NOMO-1 treated with dmso at 0.1 percent for 144 hours (cell line): ENCODE results near the gene FNDC3B.

ENCODE experiments used
- DNase-seq: peaks from one replicate; lab custom pipeline; 2025; ENCODE audit not compliant: unreplicated experiment; lab: John Stamatoyannopoulos, UW

Gene FNDC3B

DNA sequence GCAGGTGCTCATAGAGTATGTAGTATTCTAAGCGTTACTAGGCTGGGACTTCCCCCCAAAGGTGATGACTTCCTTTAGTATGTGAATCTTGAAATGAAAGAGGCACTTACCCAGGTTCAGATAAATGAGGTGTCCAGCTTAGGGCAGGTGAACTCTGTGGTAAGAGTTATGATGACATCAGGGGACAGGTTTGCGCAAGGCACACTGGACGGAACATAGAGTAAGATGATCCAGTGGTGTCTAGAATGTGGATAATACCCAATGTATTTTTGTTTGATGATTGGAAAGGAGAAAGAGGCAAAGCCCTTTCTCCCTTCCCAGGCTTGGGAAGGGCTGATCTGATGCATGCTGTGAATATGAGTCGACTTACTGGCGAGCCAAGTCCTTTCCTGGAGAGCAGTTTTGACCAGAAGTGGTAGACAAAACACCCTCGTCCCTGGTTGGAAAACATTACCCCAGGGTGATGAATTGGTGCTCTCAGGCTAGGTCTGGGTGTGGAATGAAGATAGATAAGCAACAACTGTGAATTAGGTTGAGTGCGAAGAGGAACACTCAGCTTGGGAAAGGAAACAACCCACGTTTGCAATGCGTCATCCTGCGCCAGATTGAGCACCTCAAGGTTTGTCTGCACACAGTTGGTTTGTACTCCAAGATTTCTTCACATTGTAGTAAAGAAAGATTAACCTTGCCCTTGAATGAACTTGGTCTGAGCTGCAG is 284.7 kb downstream of the FNDC3B start:
- no peak for DNase-seq

DNA sequence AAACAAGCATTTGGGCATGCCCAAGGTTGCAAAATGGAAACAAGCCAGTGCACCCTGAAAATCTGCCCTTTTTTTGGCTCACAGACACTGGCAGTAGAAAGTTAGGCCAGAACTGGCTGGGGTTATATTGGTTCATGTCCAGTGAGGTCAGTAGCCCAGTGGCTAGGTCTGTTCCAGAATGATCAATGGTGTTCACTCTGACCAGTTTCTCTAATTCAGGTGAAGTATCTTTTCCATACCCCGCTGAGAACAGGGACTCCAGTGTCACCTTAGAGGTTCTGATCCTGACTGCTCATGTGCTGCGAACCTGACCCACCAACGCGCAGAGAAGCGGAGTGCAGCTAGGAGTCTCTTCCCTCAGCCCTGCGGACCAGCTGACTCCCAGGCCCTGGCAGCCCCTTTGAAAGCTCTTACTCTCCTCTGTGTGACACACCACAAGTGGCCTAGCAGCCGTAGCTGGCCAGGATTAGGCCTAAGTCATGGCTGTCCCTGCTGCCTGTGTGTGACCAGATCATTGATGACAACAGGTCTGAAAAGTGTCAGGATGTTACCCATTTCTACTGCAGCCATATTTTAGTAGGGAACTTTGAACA is 285.3 kb downstream of the FNDC3B start:
- DNase-seq: no peak

DNA sequence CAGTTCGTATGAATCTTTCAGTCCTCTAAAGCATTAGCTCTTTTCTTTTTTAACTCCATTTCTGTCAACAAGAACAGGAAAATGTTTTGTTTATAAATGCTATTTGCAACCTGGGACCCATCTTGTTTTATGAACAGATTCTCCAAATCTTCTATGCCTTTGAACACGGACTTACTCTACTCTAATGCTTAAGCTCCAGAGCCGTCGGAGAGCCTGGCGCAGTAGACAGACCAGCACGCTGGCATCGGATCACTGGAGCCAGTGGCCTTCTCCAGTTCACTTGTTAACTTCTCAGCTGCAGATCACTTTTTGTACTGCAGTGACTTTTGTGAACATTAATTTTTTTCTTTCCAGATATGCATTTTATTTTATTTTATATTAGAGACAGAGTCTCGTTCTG is 286.1 kb downstream of the FNDC3B start:
- DNase-seq: no peak

DNA sequence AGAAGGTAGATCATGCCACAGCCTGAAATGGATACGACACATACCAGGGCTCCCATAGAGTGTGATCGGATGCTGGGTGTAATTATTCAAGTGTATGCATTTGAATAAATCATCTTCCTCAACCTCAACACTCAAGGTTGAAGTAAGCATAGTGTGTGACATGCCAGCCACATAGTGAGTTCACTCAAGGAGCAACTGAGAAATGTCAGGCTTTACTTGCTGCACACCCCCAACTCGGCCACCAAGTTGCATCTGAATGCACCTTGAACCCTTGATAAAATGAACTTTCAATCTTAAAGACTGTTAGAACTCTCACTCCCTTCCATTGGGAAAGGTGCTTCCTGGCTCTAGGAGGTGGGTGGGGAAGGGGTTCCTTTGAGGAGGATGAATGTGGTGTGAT is 287.6 kb downstream of the FNDC3B start:
- no peak for DNase-seq

DNA sequence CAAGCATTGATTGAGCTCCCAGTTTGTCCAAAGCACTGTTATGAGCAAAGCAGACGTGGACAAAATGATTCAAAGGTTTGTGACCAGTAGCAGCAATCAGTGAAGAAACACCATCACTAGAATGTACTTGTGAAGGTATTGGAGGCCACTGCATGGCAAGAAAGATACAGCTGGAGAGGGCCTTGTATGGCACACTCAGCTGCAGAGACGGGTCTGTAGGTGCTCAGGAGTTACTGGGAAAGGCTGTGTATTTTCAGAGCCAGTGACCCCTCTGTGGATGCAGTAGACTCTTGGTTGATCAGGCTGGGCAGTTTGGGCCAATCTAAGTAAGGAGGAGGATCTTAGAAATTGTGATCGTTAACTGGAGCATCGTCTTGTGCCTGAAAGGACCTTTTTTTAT is 288.9 kb downstream of the FNDC3B start:
- DNase-seq: no peak

DNA sequence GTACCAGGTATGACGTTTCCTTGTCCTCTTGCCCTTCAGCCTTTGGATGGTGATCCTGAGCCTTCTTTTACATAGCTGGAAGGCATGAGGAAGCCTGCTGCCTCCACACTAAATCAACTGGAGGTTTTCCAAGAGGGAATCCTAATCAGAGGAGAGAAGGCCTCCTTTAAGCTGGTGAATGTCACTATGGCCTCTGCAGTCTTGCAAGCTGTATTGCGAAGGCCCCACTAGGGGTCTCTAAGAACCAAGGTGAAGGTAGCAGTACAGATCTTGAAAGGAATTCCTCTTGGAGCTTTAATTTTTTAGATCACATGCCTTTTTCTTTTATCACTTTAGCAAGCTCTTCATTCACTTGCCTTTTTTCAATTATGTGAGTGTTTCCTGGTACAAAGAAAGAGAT is 289.7 kb downstream of the FNDC3B start:
- DNase-seq: no peak

DNA sequence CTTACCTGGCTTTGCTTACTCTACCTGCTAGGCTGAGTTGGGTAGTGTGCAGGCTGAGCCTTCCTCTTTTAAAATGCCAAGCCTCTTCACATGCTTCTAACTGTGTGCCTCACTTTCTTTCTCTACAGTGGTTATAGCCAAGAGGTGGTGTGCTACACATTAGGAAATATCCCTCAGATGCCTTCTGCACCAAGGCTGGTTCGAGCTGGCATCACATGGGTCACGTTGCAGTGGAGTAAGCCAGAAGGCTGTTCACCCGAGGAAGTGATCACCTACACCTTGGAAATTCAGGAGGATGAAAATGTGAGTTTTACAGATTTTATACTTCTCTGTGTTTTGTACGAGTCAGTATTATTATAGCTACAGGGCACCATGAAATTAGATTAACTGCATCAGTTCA is 291.0 kb downstream of the FNDC3B start:
- DNase-seq: no peak

DNA sequence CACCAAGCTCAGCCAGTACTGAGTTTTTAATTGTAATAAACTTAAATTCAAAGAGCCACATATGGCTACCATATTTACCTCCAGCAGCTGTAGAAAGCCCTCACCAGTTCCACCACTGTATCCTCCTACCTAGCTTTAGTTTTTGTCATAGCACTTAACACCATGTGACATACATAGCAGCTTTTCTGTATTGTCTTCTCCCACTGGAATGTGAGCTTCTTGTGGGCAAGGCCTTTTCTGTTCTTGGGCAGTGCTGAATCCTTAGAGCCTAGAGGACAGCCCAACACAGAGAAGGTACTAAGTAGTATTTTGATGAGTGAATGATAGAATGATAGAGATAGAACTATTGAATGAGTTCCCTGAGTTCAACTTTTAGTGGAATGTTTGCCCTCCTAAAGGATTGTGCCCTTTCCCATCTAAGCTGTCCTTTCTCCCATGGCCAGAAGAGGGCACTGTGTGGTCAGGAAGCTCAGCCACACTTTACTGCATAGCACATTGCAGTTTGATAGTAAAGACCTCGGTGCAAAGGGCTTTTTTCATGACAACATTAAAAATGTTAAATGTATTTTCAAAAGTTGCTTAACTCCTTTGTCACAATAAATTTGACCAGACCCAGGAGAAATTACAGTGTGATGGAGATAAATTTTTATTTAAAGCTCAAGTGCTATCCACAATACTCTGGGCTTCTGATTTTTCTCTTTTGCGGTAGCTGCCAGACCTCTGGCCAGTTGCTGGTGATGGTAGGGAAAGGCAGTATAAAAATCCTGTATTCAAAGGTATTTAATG is 293.1 kb downstream of the FNDC3B start:
- peak; percentile 15 for DNase-seq

DNA sequence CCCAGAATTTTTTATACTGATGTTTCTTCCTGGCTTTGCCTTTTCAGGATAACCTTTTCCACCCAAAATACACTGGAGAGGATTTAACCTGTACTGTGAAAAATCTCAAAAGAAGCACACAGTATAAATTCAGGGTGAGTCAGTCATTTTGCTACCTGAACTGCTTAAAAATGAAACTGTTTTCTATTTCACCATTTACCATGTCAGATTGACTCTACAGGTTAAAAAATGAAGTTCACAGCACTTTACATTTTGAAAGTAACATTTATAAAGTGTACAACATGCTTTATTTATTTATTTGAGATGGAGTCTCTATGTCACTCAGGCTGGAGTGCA is 293.6 kb downstream of the FNDC3B start:
- no peak for DNase-seq

DNA sequence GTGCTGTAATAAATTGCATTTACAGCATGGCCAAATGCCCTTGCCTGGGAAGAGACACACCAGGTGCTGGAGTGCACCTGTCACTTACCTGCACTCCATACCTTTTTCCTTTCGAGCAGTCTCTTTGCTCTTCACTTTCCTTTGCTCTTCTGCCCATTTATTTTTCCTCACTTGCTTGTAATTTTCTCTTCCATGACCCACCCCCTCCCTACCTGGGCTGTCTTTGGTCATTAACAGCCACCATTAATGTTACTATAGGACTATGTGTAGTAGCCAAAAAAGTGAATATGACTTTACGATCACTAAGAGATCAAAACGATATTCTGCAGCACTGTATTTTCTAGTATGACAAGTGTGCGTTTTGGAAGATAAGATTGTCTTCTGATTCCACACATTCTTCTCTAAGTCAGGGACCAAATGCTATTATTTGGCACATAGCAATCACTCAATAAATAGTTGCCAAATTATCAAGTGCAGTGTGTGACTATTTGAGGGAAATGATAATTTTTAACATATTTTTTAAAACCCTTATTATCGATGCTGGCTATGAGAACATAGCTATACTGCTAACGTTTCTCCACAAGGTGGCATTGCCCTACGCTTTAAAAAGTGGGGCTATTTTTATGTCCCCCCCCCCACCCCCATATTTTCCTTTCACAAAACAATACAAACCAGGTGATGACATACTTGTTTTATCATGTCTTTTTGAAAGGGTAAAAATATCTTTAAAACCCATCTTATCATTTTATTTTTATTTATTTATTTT is 294.5 kb downstream of the FNDC3B start:
- DNase-seq: no peak

DNA sequence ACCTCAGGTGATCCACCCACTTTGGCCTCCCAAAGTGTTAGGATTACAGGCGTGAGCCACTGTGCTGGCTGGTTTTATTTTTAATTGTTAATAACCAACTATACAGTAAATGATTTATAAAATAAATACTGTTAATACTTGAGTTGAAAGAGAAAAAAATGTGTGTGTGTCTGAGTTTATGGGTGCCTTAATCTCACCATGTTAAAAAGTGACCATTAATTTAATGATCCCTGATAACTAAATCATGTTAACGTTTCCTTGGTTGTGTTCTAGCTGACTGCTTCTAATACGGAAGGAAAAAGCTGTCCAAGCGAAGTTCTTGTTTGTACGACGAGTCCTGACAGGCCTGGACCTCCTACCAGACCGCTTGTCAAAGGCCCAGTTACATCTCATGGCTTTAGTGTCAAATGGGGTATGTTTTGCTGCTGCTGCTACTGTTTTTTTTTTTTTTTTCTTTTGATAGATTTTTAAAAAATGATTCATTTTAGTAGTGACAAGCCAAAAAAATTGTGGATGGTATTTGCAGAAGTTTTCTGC is 295.4 kb downstream of the FNDC3B start:
- DNase-seq: no peak

DNA sequence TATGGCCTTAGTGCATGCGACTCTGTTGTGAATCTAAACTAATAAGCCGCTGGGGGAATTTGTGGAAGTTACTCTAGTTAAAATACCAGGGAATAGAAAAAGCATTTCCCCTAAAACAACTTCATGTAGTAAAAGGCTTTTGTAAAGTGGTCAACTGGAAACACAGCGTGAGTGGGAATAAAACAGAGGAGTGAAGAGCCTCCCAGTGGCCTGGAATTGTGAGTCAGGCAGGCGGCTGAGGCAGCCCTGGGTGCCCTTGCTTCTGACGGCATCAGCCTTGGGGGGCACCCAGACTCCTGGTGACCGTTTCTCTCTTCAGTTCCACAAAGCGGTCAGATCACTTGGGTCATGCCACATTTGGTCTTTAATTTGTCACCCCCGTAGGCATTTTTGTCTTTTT is 300.5 kb downstream of the FNDC3B start:
- no peak for DNase-seq

DNA sequence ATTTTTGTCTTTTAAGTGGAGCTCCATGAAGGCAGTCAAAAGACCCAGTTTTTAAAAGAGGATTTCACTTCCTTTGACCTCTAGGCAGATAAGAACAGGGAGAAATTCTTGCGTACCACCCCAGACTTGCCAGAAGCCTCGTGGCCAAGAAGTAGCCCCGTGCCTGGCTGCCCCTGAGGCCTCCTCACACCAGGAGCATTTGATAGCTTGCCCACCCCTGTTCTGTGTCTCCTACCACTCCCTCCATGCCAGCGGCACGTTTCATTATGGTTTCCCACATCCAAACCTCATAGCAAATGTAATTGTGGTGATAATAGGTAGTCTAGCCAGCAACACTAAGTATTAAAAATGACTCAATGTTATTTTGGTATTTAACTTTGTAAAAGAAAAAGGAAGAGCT is 301.2 kb downstream of the FNDC3B start:
- no peak for DNase-seq

DNA sequence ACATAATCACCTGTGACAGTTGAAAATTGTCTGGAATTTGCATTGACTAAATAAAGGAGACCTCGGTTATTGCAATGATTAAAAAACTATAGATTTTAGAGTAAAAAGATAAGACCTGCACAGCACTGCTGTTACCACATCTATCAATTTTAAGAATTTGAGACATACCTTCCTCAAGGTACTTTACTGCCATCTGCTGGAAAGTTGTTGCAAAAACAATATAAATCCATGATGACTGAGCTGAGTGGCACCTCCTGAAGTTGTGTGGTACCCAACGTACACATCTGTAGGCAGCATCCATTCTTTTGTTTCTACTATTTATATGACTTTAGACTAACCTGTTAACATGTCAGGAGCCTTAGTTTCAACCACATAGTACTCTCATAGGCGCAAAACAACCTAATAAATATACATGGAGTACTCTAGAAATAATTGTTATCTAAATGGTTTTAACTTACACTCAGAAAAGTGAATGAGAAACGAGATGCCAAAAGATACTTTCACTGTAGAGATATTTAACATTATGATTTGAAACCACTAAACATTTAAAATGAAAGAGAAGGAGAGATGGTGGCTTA is 302.2 kb downstream of the FNDC3B start:
- peak; percentile 4 for DNase-seq

DNA sequence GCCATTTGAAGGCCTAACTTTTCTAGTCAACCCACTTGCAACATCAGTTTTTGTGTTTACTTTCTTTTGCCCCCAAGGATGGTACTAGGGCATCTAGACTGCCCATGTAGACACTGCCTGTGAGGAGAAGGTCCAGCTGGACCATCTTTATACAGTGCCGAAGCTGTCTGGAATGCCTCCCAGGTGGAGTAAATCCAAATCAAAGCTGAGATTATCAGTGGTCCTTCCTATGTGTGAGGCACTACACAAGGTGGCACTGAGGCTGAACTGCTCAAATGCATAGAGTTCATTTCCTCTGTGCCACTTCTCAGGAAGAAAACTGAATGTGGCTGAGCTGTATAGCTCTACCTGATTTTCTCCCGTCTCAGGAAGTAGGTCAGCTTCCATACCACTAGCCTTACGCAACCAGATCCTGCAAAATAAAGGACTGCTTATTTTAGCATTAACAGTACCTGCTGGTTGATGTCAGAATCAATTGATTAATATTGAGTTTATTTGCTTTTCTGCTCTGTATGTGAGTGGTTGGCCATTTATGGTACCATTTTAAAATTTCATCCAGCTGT is 302.8 kb downstream of the FNDC3B start:
- no peak for DNase-seq

DNA sequence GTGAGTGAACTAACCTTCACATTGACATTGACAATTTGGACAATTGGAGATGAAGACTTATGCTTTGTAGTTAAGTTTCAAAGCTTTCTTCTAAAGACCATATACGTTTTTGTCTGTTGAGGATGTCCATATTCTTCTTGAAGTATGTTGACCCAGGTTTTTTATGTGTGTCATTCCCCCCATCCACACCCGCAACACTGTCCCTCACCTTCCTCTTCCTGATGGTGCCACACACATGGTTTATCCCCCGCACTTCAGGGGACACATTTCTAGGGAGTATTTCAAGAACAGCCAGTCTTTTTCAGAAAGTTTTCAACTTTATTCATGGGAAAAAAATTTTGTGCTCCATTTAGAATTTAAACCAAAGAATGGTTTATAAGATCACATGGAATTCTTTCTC is 303.7 kb downstream of the FNDC3B start:
- DNase-seq: no peak

DNA sequence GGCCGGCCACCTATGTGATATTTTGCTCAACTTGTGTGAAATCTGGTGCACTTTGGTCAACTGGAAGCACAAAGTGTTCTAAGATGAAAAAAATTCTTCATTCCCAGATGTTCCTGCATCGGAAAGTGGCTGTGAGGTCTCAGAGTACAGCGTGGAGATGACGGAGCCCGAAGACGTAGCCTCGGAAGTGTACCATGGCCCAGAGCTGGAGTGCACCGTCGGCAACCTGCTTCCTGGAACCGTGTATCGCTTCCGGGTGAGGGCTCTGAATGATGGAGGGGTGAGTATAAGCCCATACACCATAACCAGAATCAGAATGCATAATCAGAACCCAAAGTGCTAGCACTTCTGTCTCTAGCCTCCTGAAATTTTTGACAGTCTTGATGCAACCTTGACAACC is 304.6 kb downstream of the FNDC3B start:
- DNase-seq: no peak

DNA sequence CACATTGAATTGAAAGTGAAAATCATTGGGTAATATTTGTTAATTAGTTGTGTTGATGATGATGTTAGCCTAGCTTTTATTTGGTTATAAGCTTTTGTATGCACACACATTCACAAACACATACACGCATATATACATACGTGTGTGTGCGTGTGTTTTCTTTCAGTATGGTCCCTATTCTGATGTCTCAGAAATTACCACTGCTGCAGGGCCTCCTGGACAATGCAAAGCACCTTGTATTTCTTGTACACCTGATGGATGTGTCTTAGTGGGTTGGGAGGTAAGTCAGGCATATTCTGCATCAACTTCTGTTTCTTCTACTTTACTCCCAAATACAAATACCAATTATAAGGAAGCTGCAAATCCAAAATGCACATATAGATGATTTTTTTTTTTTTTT is 306.8 kb downstream of the FNDC3B start:
- DNase-seq: no peak

DNA sequence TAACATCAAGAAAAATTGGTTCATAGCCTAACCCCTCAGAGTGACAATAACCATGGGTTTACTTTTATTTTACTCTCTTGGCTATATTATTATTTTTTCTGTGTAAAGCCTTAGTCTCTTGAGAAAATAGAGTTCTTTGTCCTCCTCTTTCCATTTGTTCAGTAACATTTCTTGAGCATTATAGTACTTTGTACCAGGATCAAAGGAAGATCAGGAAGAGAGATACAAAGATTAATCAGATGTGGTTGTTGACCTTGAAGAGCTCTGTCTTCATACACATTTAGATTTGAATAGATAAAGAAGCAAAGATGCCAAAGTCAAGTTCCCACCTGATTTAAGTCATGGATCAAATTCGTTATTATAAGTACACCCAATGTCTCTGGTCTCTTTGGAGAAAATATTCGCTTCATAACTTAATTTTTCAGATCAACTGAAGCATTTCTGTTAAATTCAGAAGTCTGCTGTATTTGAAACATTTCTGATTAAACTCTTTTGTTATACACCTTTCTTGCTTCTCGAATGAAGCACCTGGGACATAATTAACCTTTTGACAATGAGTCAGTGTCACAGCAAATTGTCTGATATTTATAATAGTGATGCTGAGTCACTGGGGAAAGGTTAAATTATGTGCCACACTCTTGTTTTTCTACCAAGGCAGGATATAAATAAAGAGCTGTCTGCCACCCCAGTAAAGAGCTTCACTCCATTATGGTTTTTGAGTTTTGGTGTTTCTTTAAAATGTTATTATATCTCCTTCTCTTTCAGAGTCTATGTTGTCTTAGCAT is 308.7 kb downstream of the FNDC3B start:
- DNase-seq: no peak

DNA sequence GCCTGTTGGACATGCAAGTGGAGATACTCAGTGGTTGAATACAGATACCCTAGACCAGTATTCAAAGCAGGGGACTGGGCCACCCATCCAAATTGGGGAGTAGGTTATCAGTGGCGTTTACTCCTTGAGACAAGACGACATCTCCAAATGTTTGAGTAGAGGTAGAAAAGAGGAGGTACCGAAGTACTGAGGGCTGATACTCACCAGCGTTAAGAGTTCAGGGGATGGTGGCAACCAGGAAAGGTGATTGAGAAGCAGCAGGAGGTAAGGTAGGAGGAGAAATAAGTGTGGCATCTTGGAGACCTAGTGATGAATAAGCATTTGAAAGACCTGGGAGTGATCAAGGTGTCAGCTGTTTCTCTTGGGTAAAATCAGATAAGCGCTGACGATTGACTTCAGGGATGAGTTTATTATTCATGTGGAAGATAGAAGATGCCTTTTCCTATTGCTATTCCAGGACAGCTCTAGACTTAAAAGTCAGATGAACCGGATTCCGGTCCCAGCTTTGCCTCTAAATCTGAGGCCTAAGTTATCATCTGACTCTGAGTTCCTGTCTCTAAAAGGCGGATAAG is 312.6 kb downstream of the FNDC3B start:
- no peak for DNase-seq
